ENCODE data around the gene CUL9.

CUL9 gene

DNA sequence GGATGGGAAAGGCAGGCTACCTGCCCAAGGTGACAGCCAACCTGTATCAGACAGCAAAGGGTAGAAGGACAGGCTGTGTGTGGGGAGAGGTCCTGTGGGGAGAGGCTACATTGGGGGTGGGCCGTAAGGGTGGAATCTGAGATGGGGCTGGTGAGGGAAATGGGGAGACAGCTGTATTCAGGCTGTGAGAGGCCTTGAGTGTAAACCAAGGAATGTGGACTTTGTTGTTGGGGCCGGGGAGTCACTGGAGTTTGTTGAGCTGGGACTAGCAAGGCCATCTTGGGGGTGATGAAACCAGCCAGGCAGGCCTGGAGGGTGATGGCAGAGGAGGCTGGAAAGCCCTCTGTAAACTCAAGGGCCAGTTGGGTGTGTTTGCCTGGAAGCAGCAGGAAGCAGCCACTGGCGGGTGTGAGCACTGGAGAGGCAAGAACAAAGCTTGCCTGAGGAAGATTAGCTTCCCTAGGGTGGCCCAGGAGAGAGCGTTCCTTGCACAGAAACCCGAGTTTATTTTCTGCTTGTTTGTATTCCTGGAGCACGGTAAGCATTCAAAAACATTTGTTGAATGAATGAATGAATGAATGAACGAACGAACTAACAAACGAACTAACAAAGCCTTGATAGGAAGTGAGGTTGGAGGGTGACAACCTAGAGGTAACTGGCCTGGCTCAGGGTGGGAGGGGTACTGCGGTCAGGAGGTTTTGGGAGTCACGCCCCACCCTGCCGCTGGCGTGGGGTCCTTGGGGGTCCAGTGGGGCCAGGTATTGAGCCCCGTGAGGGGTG, 80.2 kb downstream of the CUL9 start:
- Histone ChIP-seq H3K9me3 (ENCODE audit: insufficient read depth, low read length, severe bottlenecking) (no peaks in the 10 kb centered on the region), H2AFZ (ENCODE audit: low read depth, low read length) (no peak overlapping the region), H3K4me1 (ENCODE audit: insufficient read depth, low read length) (no peaks in the 10 kb centered on the region), H3K4me2 (ENCODE audit: insufficient read depth, low read length) (no peak overlapping the region), H3K79me2 (ENCODE audit: insufficient read depth, low read length) (no peaks in the 10 kb centered on the region), H3K36me3 (ENCODE audit: insufficient read depth, low read length) (no peaks in the 10 kb centered on the region), H3K27me3 (ENCODE audit: insufficient read depth, low read length, poor library complexity) (peaks cover 13% of the 10 kb centered on the region), H3K4me3 (ENCODE audit: low read depth in 1 of 2, low read length in 2 of 2) (no peak overlapping the region), H4K20me1 (ENCODE audit: insufficient read depth, low read length) (no peaks in the 10 kb centered on the region), H3K27ac (ENCODE audit: low read length) (no peak overlapping the region), H3K9ac (ENCODE audit: low read depth, low read length) (no peak overlapping the region)
- no peak for DNase-seq
- no peak for ATAC-seq (ENCODE audit: insufficient read depth, low read depth)
- TF ChIP-seq EZH2 (IDR thresholded peaks at IDR 0.05; ENCODE audit: borderline replicate concordance, low read depth, low read length, severe bottlenecking), result no peak
- TF ChIP-seq, protein P1, sequence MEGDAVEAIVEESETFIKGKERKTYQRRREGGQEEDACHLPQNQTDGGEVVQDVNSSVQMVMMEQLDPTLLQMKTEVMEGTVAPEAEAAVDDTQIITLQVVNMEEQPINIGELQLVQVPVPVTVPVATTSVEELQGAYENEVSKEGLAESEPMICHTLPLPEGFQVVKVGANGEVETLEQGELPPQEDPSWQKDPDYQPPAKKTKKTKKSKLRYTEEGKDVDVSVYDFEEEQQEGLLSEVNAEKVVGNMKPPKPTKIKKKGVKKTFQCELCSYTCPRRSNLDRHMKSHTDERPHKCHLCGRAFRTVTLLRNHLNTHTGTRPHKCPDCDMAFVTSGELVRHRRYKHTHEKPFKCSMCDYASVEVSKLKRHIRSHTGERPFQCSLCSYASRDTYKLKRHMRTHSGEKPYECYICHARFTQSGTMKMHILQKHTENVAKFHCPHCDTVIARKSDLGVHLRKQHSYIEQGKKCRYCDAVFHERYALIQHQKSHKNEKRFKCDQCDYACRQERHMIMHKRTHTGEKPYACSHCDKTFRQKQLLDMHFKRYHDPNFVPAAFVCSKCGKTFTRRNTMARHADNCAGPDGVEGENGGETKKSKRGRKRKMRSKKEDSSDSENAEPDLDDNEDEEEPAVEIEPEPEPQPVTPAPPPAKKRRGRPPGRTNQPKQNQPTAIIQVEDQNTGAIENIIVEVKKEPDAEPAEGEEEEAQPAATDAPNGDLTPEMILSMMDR (IDR thresholded peaks at IDR 0.05; ENCODE audit: borderline replicate concordance, extremely low read depth, low read length, poor library complexity, severe bottlenecking), result no peak

DNA sequence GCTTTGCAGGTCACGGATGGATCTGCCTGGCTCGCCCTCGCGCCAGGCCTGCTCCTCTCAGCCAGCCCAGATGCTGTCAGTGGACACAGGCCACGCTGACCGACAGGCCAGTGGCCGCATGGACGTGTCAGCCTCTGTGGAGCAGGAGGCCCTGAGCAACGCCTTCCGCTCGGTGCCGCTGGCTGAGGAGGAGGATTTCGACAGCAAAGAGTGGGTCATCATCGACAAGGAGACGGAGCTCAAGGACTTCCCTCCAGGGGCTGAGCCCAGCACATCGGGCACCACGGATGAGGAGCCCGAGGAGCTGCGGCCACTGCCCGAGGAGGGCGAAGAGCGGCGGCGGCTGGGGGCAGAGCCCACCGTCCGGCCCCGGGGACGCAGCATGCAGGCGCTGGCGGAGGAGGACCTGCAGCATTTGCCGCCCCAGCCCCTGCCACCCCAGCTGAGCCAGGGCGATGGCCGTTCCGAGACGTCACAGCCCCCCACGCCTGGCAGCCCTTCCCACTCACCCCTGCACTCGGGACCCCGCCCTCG, 80.9 kb downstream of the CUL9 start:
- Histone ChIP-seq H3K27ac (ENCODE audit: low read length) (no peak overlapping the region), H3K4me3 (ENCODE audit: low read depth in 1 of 2, low read length in 2 of 2) (no peak overlapping the region), H3K9ac (ENCODE audit: low read depth, low read length) (no peak overlapping the region), H2AFZ (ENCODE audit: low read depth, low read length) (peak overlapping the region; percentile 10; the same call in 1 of the 2 replicates), H3K79me2 (ENCODE audit: insufficient read depth, low read length) (no peaks in the 10 kb centered on the region), H4K20me1 (ENCODE audit: insufficient read depth, low read length) (no peaks in the 10 kb centered on the region), H3K9me3 (ENCODE audit: insufficient read depth, low read length, severe bottlenecking) (no peaks in the 10 kb centered on the region), H3K4me1 (ENCODE audit: insufficient read depth, low read length) (no peaks in the 10 kb centered on the region), H3K4me2 (ENCODE audit: insufficient read depth, low read length) (no peak overlapping the region), H3K27me3 (ENCODE audit: insufficient read depth, low read length, poor library complexity) (peaks cover 15% of the 10 kb centered on the region), H3K36me3 (ENCODE audit: insufficient read depth, low read length) (no peaks in the 10 kb centered on the region)
- TF ChIP-seq, protein P1 (IDR thresholded peaks at IDR 0.05; ENCODE audit: borderline replicate concordance, extremely low read depth, low read length, poor library complexity, severe bottlenecking), result no peak
- TF ChIP-seq EZH2 (IDR thresholded peaks at IDR 0.05; ENCODE audit: borderline replicate concordance, low read depth, low read length, severe bottlenecking), result no peak
- DNase-seq (no peak), ATAC-seq (ENCODE audit: insufficient read depth, low read depth) (no peak)

DNA sequence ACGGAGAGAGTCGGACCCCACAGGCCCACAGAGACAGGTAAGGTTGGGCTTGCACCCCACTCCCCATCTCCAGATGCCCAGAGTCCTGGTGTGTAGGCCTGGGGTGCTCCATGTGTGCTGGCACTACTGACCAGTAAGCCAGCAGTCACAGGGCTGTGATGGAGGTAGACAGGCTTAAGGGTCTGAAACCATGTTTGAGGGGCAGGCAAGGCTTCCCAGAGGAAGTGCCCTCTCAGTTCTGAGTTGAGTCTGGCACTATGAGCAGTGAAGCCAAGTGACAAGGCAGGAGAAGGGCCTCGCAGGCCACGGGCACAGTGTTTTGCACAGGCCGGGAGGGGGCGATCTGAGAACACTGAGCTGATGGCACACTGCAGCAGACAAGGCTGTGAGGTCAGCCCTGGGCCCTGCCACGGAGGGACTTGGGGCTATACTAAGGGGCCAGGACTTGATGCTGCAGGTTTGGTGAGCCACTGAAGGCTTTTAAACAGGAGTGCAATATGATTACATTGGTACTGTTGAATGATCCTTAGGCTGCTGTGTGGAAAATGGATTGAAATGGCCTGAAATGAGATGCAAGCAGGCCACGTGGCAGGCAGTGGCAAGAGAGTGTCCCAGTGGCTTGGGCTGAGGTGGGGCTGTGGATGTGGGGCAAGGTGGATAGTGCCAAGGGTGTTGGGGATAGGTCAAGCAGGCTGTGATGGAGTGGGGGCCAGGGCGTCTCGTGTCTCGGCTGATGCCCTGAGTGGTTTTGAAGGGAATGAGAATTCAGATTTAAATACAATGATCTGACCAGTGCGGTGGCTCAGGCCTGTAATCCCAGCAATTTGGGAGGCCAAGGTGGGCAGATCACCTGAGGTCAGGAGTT, 81.5 kb downstream of the CUL9 start:
- no peaks in the 10 kb centered on the region for H3K4me1 ChIP-seq (ENCODE audit: insufficient read depth, low read length)
- no peak overlapping the region for H3K4me2 ChIP-seq (ENCODE audit: insufficient read depth, low read length)
- peaks cover 22% of the 10 kb centered on the region for H3K27me3 ChIP-seq (ENCODE audit: insufficient read depth, low read length, poor library complexity)
- no peaks in the 10 kb centered on the region for H3K9me3 ChIP-seq (ENCODE audit: insufficient read depth, low read length, severe bottlenecking)
- H3K4me3 ChIP-seq (ENCODE audit: low read depth in 1 of 2, low read length in 2 of 2), result no peak overlapping the region
- H3K27ac ChIP-seq (ENCODE audit: low read length), result no peak overlapping the region
- H4K20me1 ChIP-seq (ENCODE audit: insufficient read depth, low read length), result no peaks in the 10 kb centered on the region
- H3K36me3 ChIP-seq (ENCODE audit: insufficient read depth, low read length), result no peaks in the 10 kb centered on the region
- DNase-seq (peak; percentile 70), ATAC-seq (ENCODE audit: insufficient read depth, low read depth) (peak; percentile 96)
- TF ChIP-seq EZH2 (IDR thresholded peaks at IDR 0.05; ENCODE audit: borderline replicate concordance, low read depth, low read length, severe bottlenecking), result no peak
- TF ChIP-seq, protein P1 (IDR thresholded peaks at IDR 0.05; ENCODE audit: borderline replicate concordance, extremely low read depth, low read length, poor library complexity, severe bottlenecking), result peak; percentile 91
- H3K79me2 ChIP-seq (ENCODE audit: insufficient read depth, low read length), result no peaks in the 10 kb centered on the region
- H3K9ac ChIP-seq (ENCODE audit: low read depth, low read length), result no peak overlapping the region
- peak overlapping the region; percentile 10; the same call in 1 of the 2 replicates for H2AFZ ChIP-seq (ENCODE audit: low read depth, low read length)
